HFFc6 (cell line): ENCODE data around the gene CLRN3. TPM values are rescaled to one million over a fixed set of nuclear protein-coding genes. Genes with fewer than 3 reads are reported as not detected.

ENCODE experiments used
- DNase-seq: peaks from one replicate; pipeline ENCODE4 v3.0.0-alpha.2; 2018
- H3K27ac Mint-ChIP-seq: 2 replicates; pipeline ENCODE4 v1.8.0; 2020; ENCODE audit warnings: mild to moderate bottlenecking, mixed read lengths
- H3K27me3 Mint-ChIP-seq: 2 replicates; pipeline ENCODE4 v1.8.0; 2021; ENCODE audit warnings: mild to moderate bottlenecking, moderate library complexity, mixed read lengths; ENCODE audit not compliant: insufficient read depth
- H3K36me3 Mint-ChIP-seq: 2 replicates; pipeline ENCODE4 v1.8.0; 2021; ENCODE audit warnings: low read depth, mixed read lengths
- H3K4me1 Mint-ChIP-seq: 2 replicates; pipeline ENCODE4 v1.8.0; 2020; ENCODE audit warnings: low read depth, mixed read lengths
- H3K4me3 Mint-ChIP-seq: 2 replicates; pipeline ENCODE4 v1.8.0; 2020; ENCODE audit warnings: mild to moderate bottlenecking, moderate library complexity, mixed read lengths
- H3K9me3 Mint-ChIP-seq: 2 replicates; pipeline ENCODE4 v1.8.0; 2020; ENCODE audit warnings: mild to moderate bottlenecking, mixed read lengths
- total RNA-seq, 6 experiments: library from RNA; stranded (reverse); fragmentation: NEBNext Ultra II Directional; extraction: Animal tissue kit (Norgen Biotek cat#: 25700); gene quantifications; 2 replicates in 1 of 6; 3 replicates in 5 of 6; pipeline ENCODE4 v1.2.3, GENCODE V29; 2021
- TF ChIP-seq, protein P1 (sequence below): fragments of 200-600 bp; sonication (generic); IDR thresholded peaks from 2 replicates; pipeline ENCODE4 v1.5.0; 2021; ENCODE audit warnings: antibody characterized with exemption, mild to moderate bottlenecking

Gene CLRN3
- total RNA-seq, 6 experiments from 2014 or later = not detected

DNA sequence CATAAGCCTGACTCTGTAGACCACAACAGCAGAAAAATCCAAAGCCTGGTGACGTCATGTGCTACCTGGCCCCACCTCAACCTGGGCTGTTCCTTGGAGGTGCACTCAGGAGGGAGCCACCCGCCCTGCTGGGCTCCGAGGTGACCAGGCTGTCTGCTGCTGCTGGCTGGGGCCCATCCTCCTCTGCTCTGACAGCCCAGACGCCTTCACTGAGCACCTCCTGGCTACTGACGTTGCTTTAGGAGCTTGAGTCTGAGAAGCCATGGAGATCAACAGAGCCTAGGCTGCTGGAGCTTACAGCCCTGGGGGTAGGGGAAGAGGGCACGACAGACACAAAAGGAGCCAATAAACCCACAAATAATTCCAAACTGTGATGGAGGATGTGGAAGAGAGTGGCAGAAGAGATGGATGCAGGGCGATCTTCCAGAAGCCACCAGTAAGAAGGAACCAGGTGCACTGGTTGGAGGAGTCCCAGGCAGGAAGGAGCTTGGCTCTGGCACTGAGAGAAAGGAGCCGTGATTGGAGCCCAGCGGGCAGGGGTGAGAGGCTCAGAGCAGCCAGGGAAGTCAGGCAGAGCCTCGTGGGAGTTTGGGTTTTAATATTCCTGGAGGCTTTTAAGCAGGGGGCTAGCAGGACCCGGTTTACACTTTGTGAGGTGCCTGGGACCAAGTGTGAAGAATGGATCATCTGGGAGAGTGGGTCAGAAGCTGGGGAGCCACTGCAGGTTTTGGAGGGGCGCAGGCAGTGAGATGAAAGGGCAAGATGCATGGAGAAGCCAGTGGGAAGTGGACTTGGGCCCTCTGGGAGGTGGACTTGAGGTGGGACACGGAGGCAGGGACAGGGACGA lies 12.5 kb upstream of the CLRN3 start:
- peaks cover 5% of the 10 kb centered on the region for H3K27me3 Mint-ChIP-seq
- DNase-seq = no peak
- H3K4me3 Mint-ChIP-seq = no peak overlapping the region
- no peak overlapping the region for H3K27ac Mint-ChIP-seq
- no peaks in the 10 kb centered on the region for H3K36me3 Mint-ChIP-seq
- no peaks in the 10 kb centered on the region for H3K4me1 Mint-ChIP-seq
- peaks cover 50% of the 10 kb centered on the region for H3K9me3 Mint-ChIP-seq
- TF ChIP-seq, protein P1, sequence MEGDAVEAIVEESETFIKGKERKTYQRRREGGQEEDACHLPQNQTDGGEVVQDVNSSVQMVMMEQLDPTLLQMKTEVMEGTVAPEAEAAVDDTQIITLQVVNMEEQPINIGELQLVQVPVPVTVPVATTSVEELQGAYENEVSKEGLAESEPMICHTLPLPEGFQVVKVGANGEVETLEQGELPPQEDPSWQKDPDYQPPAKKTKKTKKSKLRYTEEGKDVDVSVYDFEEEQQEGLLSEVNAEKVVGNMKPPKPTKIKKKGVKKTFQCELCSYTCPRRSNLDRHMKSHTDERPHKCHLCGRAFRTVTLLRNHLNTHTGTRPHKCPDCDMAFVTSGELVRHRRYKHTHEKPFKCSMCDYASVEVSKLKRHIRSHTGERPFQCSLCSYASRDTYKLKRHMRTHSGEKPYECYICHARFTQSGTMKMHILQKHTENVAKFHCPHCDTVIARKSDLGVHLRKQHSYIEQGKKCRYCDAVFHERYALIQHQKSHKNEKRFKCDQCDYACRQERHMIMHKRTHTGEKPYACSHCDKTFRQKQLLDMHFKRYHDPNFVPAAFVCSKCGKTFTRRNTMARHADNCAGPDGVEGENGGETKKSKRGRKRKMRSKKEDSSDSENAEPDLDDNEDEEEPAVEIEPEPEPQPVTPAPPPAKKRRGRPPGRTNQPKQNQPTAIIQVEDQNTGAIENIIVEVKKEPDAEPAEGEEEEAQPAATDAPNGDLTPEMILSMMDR = no peak

DNA sequence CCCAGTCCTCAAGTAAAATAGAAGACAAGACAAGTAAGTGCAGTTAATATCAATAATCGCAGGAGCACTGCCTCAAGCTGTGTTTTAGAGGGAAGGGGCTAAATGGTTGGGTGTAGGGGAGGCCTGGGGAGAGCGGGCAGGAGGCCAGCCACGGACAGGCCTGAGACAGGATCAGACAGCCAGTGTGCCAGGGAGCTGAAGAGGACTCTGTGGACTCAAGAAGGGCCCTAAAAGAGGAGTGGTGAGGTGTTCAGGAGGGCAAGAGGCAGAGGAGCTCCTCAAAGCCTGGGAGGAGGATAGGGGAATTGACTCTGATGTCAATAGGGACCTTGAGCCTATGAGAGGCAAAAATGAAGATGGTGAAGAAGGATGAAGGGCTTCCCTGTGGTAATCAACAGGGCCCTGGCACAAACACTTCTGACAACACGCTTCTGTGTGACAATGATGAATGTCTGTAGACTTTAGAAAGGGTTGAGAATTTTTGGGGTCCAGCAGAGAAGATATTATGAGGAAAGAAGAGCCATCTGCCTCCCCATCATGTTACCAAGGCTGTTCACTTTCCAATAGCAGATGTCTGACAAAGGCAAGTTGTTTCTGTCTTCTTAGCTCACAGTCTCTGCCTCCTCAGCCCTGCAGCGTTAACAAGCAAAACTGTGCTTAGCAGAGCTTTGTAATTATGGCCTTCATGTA lies 11.7 kb upstream of the CLRN3 start:
- Mint-ChIP-seq H3K36me3 (no peaks in the 10 kb centered on the region), H3K9me3 (peaks cover 46% of the 10 kb centered on the region), H3K4me1 (no peaks in the 10 kb centered on the region), H3K27me3 (peaks cover 5% of the 10 kb centered on the region), H3K27ac (no peak overlapping the region), H3K4me3 (no peak overlapping the region)
- no peak for DNase-seq
- TF ChIP-seq, protein P1 = no peak

DNA sequence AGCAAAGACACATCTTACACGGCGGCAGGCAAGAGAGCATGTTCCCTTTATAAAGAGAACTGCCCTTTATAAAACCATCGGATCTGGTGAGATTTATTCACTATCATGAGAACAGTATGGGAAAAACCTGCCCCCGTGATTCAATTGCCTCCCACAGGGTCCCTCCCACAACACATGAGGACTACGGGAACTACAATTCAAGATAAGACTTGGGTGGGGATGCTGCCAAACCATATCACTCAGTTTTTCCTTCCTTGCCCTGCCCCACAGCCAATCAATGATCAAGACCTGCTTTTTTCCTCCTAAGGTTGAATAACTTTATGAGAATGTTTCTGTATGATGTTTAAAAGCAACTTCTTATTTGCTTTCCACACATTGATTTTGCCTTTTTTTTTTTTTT lies 11.0 kb upstream of the CLRN3 start:
- no peak for DNase-seq
- Mint-ChIP-seq H3K27ac (no peak overlapping the region), H3K36me3 (no peaks in the 10 kb centered on the region), H3K27me3 (peaks cover 5% of the 10 kb centered on the region), H3K4me3 (no peak overlapping the region), H3K9me3 (peaks cover 43% of the 10 kb centered on the region), H3K4me1 (no peaks in the 10 kb centered on the region)
- TF ChIP-seq, protein P1 = no peak

DNA sequence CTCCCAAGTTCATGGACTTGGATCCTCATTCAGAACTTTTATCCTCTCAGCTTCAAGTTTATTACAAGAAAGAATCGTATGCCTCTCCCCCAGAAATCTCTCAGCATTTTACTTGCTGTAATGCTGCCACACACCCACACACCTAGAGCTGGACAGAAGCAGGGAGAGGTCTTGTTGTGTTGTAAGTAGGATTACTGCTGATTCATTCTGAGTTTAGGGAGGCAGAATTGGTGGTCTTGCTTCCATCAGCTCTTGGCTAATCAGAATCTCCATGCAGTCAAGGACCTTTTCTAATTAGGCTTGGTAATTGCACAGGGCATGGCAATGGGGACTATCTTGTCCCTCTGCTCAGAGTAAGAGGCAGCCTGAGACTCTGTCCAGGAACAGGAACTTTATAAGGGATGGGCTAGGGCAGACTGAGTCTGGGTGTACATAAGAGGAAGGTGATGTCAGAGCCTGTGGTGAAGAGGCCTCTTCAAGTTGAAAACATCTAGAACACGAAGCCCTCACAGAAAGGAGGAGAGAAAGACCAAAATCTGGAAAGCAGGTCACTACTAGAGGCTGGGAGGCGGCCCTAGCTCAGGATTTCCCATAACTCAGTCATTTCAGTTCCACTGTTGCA lies 7.1 kb upstream of the CLRN3 start:
- Mint-ChIP-seq H3K36me3 (no peaks in the 10 kb centered on the region), H3K27me3 (no peaks in the 10 kb centered on the region), H3K27ac (no peak overlapping the region), H3K4me1 (no peaks in the 10 kb centered on the region), H3K9me3 (peaks cover 28% of the 10 kb centered on the region), H3K4me3 (no peak overlapping the region)
- DNase-seq = no peak
- TF ChIP-seq, protein P1 = no peak

DNA sequence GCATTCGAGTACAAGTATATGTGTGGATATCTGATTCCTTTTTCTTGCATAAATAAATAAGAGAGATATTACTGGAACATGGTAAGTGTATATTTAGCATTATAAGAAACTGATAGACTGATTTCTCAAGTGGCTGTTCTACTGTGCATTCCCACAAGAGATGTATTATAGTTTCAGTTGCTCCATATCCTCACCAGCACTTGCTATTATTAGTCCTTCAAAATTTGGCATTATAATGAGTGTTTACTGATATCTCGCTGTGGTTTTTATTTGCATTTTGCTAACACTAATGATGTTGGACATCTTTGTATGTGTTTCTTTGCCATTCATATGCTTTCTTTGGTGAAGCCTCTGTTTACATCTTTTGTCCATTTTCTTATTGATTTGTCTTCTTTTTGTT lies 4.4 kb upstream of the CLRN3 start:
- H3K4me1 Mint-ChIP-seq = no peaks in the 10 kb centered on the region
- peaks cover 19% of the 10 kb centered on the region for H3K9me3 Mint-ChIP-seq
- DNase-seq = no peak
- H3K4me3 Mint-ChIP-seq = no peak overlapping the region
- H3K27me3 Mint-ChIP-seq = no peaks in the 10 kb centered on the region
- TF ChIP-seq, protein P1 = no peak
- no peaks in the 10 kb centered on the region for H3K36me3 Mint-ChIP-seq
- no peak overlapping the region for H3K27ac Mint-ChIP-seq
